ENCODE measurements around the gene C11orf58. TPM values are rescaled to one million over a fixed set of nuclear protein-coding genes. Genes with fewer than 3 reads are reported as not detected.

Gene C11orf58
- total and polyA plus RNA-seq, 2 experiments from 2014 or later, result 164 to 280 TPM

- no peak for TF ChIP-seq EZH2 (IDR thresholded peaks at IDR 0.05; ENCODE audit: low read depth, unreplicated experiment)
- TF ChIP-seq, protein P1, sequence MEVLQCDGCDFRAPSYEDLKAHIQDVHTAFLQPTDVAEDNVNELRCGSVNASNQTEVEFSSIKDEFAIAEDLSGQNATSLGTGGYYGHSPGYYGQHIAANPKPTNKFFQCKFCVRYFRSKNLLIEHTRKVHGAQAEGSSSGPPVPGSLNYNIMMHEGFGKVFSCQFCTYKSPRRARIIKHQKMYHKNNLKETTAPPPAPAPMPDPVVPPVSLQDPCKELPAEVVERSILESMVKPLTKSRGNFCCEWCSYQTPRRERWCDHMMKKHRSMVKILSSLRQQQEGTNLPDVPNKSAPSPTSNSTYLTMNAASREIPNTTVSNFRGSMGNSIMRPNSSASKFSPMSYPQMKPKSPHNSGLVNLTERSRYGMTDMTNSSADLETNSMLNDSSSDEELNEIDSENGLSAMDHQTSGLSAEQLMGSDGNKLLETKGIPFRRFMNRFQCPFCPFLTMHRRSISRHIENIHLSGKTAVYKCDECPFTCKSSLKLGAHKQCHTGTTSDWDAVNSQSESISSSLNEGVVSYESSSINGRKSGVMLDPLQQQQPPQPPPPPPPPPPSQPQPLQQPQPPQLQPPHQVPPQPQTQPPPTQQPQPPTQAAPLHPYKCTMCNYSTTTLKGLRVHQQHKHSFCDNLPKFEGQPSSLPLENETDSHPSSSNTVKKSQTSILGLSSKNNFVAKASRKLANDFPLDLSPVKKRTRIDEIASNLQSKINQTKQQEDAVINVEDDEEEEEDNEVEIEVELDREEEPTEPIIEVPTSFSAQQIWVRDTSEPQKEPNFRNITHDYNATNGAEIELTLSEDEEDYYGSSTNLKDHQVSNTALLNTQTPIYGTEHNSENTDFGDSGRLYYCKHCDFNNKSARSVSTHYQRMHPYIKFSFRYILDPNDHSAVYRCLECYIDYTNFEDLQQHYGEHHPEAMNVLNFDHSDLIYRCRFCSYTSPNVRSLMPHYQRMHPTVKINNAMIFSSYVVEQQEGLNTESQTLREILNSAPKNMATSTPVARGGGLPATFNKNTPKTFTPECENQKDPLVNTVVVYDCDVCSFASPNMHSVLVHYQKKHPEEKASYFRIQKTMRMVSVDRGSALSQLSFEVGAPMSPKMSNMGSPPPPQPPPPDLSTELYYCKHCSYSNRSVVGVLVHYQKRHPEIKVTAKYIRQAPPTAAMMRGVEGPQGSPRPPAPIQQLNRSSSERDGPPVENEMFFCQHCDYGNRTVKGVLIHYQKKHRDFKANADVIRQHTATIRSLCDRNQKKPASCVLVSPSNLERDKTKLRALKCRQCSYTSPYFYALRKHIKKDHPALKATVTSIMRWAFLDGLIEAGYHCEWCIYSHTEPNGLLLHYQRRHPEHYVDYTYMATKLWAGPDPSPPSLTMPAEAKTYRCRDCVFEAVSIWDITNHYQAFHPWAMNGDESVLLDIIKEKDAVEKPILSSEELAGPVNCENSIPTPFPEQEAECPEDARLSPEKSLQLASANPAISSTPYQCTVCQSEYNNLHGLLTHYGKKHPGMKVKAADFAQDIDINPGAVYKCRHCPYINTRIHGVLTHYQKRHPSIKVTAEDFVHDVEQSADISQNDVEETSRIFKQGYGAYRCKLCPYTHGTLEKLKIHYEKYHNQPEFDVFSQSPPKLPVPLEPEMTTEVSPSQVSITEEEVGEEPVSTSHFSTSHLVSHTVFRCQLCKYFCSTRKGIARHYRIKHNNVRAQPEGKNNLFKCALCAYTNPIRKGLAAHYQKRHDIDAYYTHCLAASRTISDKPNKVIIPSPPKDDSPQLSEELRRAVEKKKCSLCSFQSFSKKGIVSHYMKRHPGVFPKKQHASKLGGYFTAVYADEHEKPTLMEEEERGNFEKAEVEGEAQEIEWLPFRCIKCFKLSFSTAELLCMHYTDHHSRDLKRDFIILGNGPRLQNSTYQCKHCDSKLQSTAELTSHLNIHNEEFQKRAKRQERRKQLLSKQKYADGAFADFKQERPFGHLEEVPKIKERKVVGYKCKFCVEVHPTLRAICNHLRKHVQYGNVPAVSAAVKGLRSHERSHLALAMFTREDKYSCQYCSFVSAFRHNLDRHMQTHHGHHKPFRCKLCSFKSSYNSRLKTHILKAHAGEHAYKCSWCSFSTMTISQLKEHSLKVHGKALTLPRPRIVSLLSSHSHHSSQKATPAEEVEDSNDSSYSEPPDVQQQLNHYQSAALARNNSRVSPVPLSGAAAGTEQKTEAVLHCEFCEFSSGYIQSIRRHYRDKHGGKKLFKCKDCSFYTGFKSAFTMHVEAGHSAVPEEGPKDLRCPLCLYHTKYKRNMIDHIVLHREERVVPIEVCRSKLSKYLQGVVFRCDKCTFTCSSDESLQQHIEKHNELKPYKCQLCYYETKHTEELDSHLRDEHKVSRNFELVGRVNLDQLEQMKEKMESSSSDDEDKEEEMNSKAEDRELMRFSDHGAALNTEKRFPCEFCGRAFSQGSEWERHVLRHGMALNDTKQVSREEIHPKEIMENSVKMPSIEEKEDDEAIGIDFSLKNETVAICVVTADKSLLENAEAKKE (CRISPR knock-in tag; IDR thresholded peaks at IDR 0.05), result no peak
- TF ChIP-seq ZNF331 (CRISPR knock-in tag; IDR thresholded peaks at IDR 0.05; ENCODE audit: low read depth), result no peak
- no peak for TF ChIP-seq JUNB (IDR thresholded peaks at IDR 0.05; ENCODE audit: unreplicated experiment)
- no peak for TF ChIP-seq STAT1 (IDR thresholded peaks at IDR 0.05; ENCODE audit: unreplicated experiment)
Measured at GRCh38 chr11:16804104-16804947, 65.9 kb downstream of the C11orf58 start (continued).

DNA sequence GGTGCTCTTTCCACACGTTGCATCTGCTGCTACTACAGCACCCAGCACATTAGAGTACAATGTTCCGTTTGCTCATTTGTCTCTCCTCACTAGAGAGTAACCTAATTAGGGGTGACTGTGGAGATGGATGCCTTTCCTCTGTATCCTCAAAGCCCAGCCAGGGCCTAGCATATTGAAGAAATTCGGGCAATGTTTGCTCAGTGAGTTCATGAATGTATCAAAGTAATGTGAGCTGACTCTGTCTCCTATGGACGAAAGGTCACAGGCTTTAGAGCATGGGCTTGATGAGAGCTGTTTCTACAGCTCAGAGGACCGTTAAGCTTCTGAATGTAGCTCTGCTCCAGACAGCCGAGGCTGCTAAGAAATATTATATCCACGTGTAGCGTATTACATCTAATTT lies 67.5 kb downstream of the C11orf58 start:
- peak overlapping the region; percentile 37; the same call in 1 of the 2 replicates for H3K27ac Mint-ChIP-seq
- Histone ChIP-seq H3K79me2 (replicated peaks; ENCODE audit: insufficient read depth) (no peaks in the 10 kb centered on the region), H3K4me3 (no peak overlapping the region), H3K27ac (ENCODE audit: low read depth) (no peak overlapping the region), H3K9me2 (ENCODE audit: insufficient read depth) (no peaks in the 10 kb centered on the region), H3K4me1 (ENCODE audit: insufficient read depth) (no peaks in the 10 kb centered on the region), H3K4me2 (no peak overlapping the region), H2AFZ (no peak overlapping the region), H3K36me3 (ENCODE audit: insufficient read depth) (no peaks in the 10 kb centered on the region), H3K27me3 (ENCODE audit: insufficient read depth) (no peaks in the 10 kb centered on the region), H4K20me1 (replicated peaks; ENCODE audit: insufficient read depth) (peaks cover 2% of the 10 kb centered on the region; the same call in 1 of the 2 replicates), H3F3A (replicated peaks; ENCODE audit: low read depth) (no peaks in the 10 kb centered on the region)
- no peaks in the 10 kb centered on the region for H3K9me3 Mint-ChIP-seq
- H3K27me3 Mint-ChIP-seq (ENCODE audit: insufficient read depth, low read depth, poor library complexity), result peaks cover 6% of the 10 kb centered on the region
- H3K36me3 Mint-ChIP-seq (ENCODE audit: low read depth), result no peaks in the 10 kb centered on the region
- H3K4me1 Mint-ChIP-seq, result no peaks in the 10 kb centered on the region
- no peak for ATAC-seq
- H3K4me3 Mint-ChIP-seq, result no peak overlapping the region
- DNase-seq (ENCODE audit: low spot score), result no peak
- TF ChIP-seq EZH2phosphoT487 (IDR thresholded peaks at IDR 0.05; ENCODE audit: unreplicated experiment) (no peak), JUNB (IDR thresholded peaks at IDR 0.05; ENCODE audit: unreplicated experiment) (no peak), ZNF114 (CRISPR knock-in tag; IDR thresholded peaks at IDR 0.05) (no peak), REST (IDR thresholded peaks at IDR 0.05; ENCODE audit: unreplicated experiment) (no peak), POLR2AphosphoS5 (IDR thresholded peaks at IDR 0.05; ENCODE audit: low read depth) (no peak)

Measured in GM23338 (cell line).